GM10847 (cell line): ENCODE results near the gene RNF223.

Source experiments
- POLR2A ChIP-seq: IDR thresholded peaks from 2 replicates; pipeline ENCODE4 v1.6.1; 2011; ENCODE audit not compliant: insufficient read length; ENCODE audit errors: extremely low read depth

Gene RNF223

DNA sequence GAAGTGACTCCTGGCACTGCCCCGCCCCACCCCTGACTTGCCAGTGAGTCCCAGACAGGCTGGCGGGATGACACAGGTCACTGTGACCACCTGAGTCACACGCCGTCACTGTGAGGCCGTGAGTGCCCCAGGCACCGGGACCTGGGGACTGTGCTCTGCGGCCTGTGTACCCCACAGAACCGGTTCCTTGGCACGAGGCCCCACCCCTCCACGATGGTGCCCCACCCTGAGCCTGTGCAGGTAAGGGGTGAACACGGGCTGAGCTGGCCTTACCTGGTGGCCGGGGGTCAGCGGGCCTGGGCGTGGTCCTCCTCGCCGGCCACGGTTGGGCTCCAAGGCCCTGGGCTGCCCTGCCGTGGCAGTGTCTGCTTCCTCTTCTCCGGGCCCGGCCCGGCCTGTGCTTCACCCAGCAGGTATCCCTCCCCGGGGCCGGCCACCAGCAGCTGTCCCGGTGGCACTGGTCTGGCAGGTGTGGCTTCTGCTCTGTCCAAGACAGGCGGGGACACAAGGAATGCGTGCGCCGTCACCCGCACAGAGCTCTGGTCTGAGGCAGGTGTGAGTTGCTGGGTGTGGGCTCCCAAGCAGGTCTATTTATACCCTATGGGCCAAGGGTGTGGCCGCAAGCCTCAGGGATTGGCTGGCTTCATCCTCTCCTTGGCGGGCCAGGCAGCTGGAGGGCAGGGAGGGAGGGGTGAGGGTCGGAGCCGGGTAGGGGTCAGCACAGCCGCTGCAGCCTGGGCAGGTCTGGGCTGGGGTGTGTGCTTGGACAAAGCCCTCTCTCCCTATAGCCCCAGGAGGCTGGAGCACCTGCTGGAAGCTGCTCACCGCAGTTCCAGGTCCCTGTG lies at the start of gene RNF223:
TSS of gene RNF223 (minus strand) at position 564 of the 845 bp plus-strand sequence. CDS start 1,740 bp downstream, outside the sequence.
- no peak for TF ChIP-seq POLR2A

DNA sequence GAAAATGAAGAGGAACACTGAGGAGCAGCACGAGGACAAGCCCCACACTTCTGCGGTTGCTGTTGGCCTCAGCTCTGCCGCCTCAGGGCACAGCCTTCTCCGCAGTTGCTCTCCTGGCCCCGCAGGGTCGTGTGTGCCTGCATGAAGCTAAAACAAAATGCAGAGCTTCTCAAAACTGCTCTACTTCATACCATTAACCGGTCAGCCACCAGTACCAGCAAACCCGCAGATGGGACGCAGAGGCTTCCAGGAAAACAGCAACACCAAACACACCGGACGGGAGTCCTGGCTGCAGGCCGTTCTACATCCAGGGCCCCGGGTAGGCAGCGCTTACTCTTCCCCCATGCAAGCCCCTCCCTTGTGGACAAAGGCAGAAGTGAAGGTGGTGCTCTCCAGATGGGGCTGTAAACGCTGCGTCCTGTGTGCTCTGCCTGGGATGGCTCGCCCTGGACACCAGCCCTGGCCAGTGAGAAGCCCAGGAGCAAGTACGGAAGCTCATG lies 48.9 kb upstream of the RNF223 start:
- no peak for TF ChIP-seq POLR2A

DNA sequence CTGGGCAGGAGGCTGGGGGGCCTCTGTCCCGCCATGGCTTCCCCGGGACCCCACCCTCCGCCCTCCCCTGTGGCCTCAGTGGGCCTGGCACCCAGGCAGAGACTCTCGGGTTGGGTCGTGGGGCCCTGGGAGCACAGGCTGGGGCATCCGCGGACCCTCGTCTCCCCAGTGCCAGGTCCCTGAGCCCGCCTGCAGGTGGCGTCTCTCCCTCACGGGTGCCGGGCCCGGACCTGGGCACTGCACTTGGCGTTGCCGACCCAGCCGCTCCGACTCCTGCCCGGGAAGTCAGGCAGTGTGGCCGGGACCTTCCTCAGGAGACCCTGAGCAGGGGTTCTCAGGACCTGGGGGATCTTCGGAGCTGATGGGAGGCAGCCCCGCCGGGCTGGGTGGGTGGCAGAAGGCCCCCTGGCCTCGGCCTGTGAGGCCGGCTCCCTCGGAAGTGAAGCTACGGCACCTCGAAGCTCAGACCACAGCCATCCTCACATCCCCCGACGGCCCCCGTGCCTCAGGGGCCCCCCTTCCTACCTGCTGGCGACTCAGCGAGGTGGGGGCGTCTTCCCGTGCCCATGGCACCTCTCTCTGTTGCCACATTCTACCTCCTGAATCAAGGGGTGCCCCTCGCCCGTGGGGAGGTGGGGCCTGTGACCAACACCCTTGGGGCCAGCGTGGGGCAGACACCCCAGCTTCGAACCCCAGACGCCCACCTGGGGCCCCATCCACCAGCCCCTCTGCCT lies 48.1 kb upstream of the RNF223 start:
- TF ChIP-seq POLR2A, result no peak

DNA sequence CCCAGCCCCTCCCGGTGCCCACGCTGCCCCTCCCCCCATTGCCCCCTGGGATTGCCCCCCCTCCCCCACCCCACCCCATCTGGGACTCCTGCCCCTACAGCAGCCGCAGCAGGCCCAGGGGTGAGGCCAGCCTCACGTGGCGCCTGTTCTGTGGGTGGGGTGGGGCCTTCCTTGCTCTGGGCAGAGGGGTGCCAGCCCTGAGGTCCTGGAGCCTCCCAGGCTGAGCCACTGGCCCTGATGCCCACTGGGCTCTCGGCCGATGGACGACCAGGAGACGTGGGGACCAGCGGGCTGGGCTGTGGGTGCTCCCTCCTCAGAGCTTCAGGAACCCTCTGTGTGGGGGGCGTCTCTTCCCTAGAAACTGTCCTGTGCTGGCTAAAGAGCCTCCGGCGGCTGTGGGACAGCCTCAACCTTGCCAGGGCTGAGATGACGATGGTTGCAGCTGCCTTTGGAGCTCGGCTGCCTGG lies 47.5 kb upstream of the RNF223 start:
- TF ChIP-seq POLR2A, result no peak

DNA sequence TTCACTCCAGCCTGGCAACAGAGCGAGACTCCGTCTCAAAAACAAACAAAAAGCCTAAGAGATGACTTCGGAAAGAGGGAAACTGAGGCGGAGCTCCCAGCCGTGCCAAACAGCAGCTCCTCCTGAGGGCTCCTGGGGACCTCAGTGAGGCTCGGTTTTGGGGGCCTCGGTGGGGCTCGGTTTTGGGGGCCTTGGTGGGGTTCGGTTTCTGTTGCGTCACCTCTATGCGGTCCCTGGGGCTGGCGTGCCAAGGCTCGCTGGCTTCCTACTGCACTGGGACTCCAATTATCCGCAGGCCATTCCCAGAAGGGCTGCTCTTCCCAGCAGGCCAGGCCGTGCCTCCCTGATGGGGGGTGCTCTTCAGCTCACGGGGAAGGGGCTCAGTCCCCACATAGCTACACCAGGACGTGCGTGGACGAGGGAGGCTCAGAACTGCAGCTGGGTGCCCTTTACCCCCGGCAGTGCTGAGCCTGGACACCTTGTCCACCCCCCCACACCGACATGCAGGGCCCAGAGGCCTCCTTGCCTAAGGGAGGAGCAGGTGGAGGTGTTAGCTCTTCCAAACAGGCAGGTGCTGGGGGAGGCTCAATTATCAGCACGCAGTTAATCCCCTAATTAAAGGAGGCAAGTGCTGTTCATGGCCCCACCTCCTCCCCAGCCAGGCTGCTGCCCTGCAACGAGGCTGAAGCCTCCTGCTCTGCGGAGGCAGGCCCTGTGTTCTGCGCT lies 46.9 kb upstream of the RNF223 start:
- no peak for TF ChIP-seq POLR2A

DNA sequence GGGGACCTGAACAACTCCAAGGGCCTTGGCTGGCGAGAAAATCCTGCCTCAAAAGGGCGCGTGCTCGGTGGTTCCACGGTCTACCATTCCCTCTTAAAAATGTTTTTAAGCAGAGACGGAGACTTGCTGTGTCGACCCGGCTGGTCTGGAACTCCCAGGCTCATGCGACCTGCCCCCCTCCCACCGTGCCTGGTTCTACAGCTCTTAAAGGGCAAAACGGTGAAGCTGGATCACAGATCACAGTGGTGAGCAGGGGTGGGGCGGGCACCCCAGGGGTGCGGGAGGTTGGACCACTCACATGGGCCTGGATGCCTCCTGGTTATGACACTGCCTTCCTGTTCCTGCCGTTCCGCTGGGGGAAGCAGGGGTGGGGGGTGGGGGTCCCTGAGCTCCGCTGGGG lies 46.0 kb upstream of the RNF223 start:
- TF ChIP-seq POLR2A, result no peak

DNA sequence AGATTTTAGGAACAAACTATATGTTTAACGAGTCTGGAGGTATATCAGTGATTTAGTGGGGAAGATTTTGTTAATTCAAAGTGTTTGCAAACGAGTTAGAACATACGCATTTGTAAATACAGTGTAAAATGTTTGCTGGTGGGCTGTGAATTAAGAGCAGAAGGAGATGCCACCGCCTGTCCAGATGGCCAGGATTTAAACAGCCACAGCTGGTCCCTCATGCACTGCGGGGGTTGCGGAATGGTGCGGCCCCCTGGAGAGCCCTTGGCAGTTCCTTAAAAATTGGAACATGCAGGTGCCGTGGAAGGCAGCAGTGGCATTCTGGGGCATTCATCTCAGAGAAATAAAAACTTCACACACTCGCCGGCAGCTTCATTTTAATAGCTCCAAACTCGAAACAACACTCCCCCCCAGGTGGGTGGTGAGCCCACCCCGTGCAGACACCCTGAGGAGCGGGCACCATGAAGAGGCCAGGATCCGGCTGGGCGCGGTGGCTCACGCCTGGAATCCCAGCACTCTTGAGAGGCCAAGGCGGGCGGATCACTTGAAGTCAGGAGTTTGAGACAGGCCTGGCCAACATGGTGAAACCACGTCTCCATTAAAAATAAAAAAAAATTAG lies 45.3 kb upstream of the RNF223 start:
- no peak for TF ChIP-seq POLR2A

DNA sequence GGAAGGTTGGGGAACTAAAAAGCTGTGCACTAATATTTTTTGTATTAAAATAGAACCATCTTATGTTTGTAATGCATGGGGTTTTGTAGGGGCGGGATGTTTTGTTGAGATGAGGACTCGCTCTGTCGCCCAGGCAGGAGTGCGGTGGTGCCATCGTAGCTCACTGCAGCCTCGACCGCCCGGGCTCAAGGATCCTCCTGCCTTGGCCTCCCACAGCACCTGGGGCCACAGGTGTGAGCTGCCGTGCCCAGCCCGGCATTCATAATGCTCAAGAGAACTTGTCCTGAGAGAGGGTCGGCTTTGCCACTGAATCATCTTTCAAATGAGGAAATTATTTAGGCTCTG lies 44.7 kb upstream of the RNF223 start:
- TF ChIP-seq POLR2A, result no peak

DNA sequence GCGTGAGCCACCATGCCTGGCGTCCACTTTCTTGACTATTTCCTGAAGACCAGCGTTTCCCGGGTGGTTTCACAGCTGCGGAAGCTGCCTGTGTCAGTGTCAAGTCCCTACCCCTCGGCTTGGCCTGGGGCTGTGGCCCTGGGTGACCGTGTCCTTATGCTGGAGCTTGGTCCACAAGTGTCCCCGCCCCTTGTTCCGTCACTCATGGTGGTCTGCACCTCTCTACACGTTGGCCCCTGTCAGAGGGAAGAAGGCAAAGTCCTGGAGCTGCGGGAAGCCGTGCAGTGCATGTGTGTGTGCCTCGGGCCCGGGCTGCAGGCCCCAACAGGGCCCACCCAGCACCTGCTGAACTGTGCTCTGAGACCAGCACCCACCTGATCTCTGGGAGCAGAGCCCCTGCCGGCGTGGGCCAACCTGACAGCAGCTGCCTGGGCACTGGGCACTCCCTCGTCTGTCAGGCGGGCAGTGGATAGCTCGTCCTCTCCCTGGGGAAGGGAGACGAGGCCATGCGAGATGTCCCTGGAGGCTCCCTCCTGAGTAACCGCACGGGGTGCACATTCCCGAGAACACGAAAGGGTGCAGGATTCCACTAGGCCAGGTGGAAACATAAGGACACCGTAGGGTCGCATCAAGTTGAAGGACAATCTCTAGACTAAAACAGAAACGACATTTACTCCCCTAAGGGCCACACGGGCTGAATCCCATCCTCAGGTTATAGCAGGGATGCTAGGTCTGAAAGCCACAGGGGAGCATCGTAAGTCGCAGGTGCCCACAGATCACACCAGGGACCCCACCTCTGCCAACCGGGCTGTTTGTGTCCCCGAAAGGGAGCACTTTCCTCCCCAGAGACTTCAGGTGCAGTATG lies 44.1 kb upstream of the RNF223 start:
- no peak for TF ChIP-seq POLR2A

DNA sequence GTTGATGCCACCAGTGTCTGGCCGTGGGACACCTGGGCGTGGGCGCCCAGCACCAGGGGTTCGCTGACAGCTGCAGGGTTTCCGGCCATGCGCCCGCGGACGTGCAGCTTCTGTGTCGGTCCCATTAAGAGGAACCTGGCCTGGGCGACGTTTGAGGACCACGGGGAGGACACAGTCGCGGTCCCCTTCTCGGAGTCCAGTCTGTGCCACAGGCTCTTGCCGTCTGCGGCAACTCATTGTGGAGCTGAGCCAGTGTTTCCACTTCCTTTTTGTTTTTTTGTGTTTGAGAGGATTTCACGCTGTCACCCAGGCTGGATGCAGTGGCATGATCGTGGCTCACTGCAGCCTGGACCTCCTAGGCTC lies 43.3 kb upstream of the RNF223 start:
- no peak for TF ChIP-seq POLR2A

DNA sequence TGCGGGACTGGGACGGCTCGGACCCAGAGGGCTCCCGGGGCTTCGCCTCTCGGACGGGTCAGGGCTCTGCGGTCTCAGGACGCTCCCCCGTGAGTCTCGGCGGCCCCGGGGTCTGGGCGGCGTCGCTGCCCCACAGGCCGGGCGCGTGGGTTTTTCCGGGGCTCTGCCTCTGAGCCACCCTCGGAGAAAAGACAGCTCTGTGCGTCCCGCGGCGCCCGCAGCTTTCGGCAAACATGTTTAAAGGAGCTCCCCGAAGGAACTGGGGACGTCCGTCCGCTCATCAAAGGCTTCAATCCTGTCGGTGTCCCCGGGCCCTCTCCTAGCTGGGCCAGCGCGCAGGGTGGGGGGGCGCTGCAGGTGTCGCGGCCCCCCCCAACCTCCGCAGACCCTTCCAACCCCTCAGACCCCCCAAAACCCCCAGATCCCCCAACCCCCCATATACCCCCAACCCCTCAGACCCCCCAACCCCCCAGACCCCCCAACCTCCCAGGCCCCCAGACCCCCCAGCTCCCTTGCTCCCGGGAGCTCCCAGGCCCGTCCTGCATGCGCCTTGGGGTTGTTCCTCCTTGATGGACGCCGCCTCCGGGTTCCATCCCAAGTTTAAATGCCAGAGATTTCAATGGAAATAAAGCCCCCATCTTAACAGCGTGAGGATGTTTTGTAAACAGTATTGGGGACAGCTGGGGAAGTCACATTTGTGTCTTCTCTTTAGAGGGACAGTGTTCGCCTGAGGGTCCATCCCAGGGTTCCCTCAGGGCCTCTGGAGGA lies 42.8 kb upstream of the RNF223 start:
- no peak for TF ChIP-seq POLR2A

DNA sequence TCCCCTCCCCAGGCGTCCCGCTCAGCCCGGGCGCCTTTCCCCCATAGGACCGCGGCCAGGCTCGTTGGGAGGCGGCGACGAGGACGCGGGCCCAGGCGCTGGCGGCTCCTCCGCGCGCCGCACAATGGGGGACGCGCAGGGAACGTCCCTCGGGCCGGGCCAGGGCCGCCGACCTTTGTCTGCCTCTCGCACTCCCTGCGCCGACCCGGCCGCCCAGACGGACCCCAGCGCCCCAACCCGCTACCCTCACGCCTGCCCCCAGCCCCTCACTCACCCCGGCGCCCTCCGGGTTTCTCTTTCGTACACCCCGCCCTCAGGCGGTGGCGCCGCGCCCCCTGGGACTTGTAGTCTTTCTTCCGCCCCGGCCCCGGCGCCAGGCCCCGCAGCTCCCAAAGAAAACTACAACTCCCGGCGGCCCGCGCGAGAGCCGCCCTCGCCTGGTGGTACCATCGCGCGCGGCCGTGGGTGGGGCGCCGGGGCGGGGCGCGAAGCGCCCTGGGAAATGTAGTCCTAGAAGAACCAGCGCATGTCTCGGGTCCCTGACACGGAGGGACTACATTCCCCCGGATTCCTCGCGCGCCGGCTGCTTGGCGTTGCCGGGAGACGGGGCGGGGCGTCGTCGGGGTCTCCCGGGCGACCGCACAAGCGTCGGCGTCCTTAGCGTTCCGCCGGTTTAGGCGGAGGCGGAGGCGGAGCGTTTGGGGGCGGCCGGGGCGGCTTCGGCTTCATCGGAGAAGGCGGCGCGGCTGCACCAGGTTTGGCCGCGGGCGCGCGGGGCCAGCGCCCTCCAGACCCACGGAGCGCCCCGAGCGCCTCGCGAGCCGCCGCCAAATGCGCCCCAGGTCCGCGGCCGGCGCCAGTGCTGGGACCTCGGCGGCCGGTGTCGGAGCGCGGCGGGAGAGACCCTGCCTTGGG lies 41.9 kb upstream of the RNF223 start, which contains the start of gene C1orf159:
TSS of gene C1orf159 (minus strand) at position 304 of the 915 bp plus-strand sequence. CDS start 24,546 bp downstream, outside the sequence.
- no peak for TF ChIP-seq POLR2A

DNA sequence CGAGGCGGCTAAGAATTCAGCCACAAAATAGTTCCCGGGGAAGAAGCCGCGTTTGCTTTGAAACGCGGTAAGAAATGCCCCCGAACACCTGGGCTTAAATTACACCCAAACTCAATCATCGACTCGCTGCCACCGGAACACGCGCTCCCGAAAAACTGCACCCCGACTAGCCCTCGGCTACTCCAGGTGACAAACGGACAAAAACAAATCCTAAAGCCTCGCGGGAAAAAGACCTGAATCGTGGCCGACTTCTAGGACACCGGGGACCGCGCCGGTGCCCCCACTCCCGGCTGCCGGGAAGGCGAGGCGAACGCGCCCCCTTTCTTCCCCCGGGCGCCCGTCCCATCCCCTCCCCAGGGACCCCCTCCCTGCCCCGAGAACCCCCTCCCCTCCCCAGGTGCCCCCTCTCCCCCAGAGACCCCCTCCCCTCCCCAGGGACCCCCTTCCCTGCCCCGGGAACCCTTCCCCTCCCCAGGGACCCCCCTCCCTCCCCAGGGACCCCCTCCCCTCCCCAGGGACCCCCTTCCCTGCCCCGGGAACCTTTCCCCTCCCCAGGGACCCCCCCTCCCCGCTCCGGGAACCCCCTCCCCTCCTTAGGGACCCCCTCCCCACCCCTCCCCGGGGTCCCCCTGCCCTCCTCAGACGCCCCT lies 41.2 kb upstream of the RNF223 start:
- TF ChIP-seq POLR2A, result no peak
